Measurements from ENCODE around the gene TTC34. TPM values are rescaled to one million over a fixed set of nuclear protein-coding genes. Genes with fewer than 3 reads are reported as not detected.

The TTC34 gene
- total and polyA plus RNA-seq, 2 of the 4 experiments (the other 2 are of a cell fraction), result under 0.01 to 0.09 TPM

- Histone ChIP-seq H3K23ac (ENCODE audit: low read depth, low read length) (no peak overlapping the region), H3K9ac (ENCODE audit: low read depth, low read length) (no peak overlapping the region), H2BK120ac (ENCODE audit: low read depth, low read length) (no peak overlapping the region), H3K56ac (ENCODE audit: extremely low read depth, insufficient read depth, low read length) (no peak overlapping the region), H2AFZ (replicated peaks; ENCODE audit: low read length, poor library complexity) (no peak overlapping the region), H3K4me3 (ENCODE audit: insufficient read depth, low read depth, low read length) (no peak overlapping the region), H3K9me1 (ENCODE audit: insufficient read depth, low read length) (no peaks in the 10 kb centered on the region), H3K14ac (replicated peaks; ENCODE audit: low read depth, low read length) (no peak overlapping the region), H3K9me3 (ENCODE audit: control insufficient read depth, insufficient read depth, low read length) (peaks cover 67% of the 10 kb centered on the region), H3K4me2 (ENCODE audit: low read depth, low read length) (no peak overlapping the region), H3K27me3 (ENCODE audit: control insufficient read depth, insufficient read depth, low read length) (no peaks in the 10 kb centered on the region), H2BK15ac (ENCODE audit: low read depth, low read length) (no peak overlapping the region), H2AK9ac (replicated peaks; ENCODE audit: low read depth, low read length, poor library complexity) (no peak overlapping the region), H4K20me1 (ENCODE audit: insufficient read depth, low read length) (no peaks in the 10 kb centered on the region), H3K79me1 (ENCODE audit: low read depth in 1 of 2, low read length in 2 of 2) (no peaks in the 10 kb centered on the region), H4K91ac (ENCODE audit: insufficient read depth, low read depth, low read length) (no peak overlapping the region), H3K4me1 (ENCODE audit: control insufficient read depth, insufficient read depth, low read length) (no peaks in the 10 kb centered on the region), H3K27ac (ENCODE audit: insufficient read depth, low read length) (no peak overlapping the region), H2BK5ac (ENCODE audit: low read depth, low read length, poor library complexity, severe bottlenecking) (no peak overlapping the region), H3K18ac (ENCODE audit: low read depth, low read length) (no peak overlapping the region), H3K4ac (ENCODE audit: low read depth, low read length) (no peak overlapping the region), H3K36me3 (ENCODE audit: control insufficient read depth, insufficient read depth, low read length) (no peaks in the 10 kb centered on the region), H4K8ac (ENCODE audit: low read depth in 2 of 2, low read length in 2 of 2) (no peak overlapping the region), H2AK5ac (ENCODE audit: low read depth, low read length) (no peak overlapping the region), H2BK20ac (ENCODE audit: low read depth, low read length) (no peak overlapping the region), H4K5ac (ENCODE audit: low read depth, low read length) (no peak overlapping the region)
- no TSS peak for BruUV-seq (replicated peaks)
- ChIA-PET CTCF (no interaction called here), POLR2A (ENCODE audit: unreplicated experiment) (no interaction called here)
- in situ Hi-C loops (cut with MboI; ENCODE audit: low sequenced_read_pairs) (no loop called here), intact Hi-C loops (cut with micrococcal nuclease) (no loop called here), dilution Hi-C loops (cut with HindIII; ENCODE audit: low sequenced_read_pairs, unreplicated experiment) (no loop called here)
- WGBS, 2 experiments (ENCODE audit: extremely low coverage in 2 of 2, insufficient read length in 1 of 2), result no CpG with 5 or more reads among the region's 17 CpGs
- DNase-seq (no peak), ATAC-seq (ENCODE audit: low read depth) (no peak)
- TF ChIP-seq POLR2A (IDR thresholded peaks at IDR 0.05; ENCODE audit: low read depth, low read length) (no peak), NFE2L2 (IDR thresholded peaks at IDR 0.05; ENCODE audit: low read depth, low read length) (no peak), ELK1 (IDR thresholded peaks at IDR 0.05; ENCODE audit: borderline replicate concordance, low read depth, low read length) (no peak), MXI1 (IDR thresholded peaks at IDR 0.05; ENCODE audit: borderline replicate concordance, low read depth, low read length) (no peak), RFX5 (IDR thresholded peaks at IDR 0.05; ENCODE audit: low read depth, low read length) (no peak), FOS (IDR thresholded peaks at IDR 0.05; ENCODE audit: low read depth, low read length) (no peak), MAZ (IDR thresholded peaks at IDR 0.05; ENCODE audit: borderline replicate concordance, low read depth, low read length) (no peak)
Measured at GRCh38 chr1:2821373-2821955, 20.0 kb upstream of the TTC34 start.
